Calu3 (cell line): ENCODE measurements around the gene RPS27L. TPM values are rescaled to one million over a fixed set of nuclear protein-coding genes. Genes with fewer than 3 reads are reported as not detected.

Source experiments
- BruUV-seq: library from RNA; stranded (reverse); fragments of 400-500 nt; replicated peaks from 2 replicates; lab custom pipeline; 2021; lab: Mats Ljungman, UMichigan
- CTCF ChIA-PET: fragments of 300-600 bp; sonication (Branson Sonifier 250); formaldehyde crosslinking; loops from one replicate; lab custom pipeline; 2022; ENCODE audit warnings: antibody characterized with exemption; lab: Charles Lee
- DNase-seq: peaks from one replicate; pipeline ENCODE4 v3.0.0; 2022
- H3K27ac Mint-ChIP-seq: one replicate; pipeline ENCODE4 v1.8.0; 2022; ENCODE audit warnings: mixed read lengths; ENCODE audit not compliant: unreplicated experiment
- H3K27me3 Mint-ChIP-seq: one replicate; pipeline ENCODE4 v1.8.0; 2022; ENCODE audit warnings: mixed read lengths; ENCODE audit not compliant: unreplicated experiment
- H3K36me3 Mint-ChIP-seq: one replicate; pipeline ENCODE4 v1.8.0; 2022; ENCODE audit warnings: mild to moderate bottlenecking, moderate library complexity, mixed read lengths; ENCODE audit not compliant: insufficient read depth, unreplicated experiment
- H3K4me1 Mint-ChIP-seq: one replicate; pipeline ENCODE4 v1.8.0; 2022; ENCODE audit warnings: mild to moderate bottlenecking, low read depth, mixed read lengths; ENCODE audit not compliant: unreplicated experiment
- H3K4me3 Mint-ChIP-seq: one replicate; pipeline ENCODE4 v1.8.0; 2022; ENCODE audit warnings: mild to moderate bottlenecking, low read depth, moderate library complexity, mixed read lengths; ENCODE audit not compliant: unreplicated experiment
- H3K9me3 Mint-ChIP-seq: one replicate; pipeline ENCODE4 v1.8.0; 2022; ENCODE audit warnings: low read depth, mixed read lengths; ENCODE audit not compliant: unreplicated experiment
- CTCF ChIP-seq: fragments of 200-600 bp; IDR thresholded peaks from one replicate; pipeline ENCODE4 v1.8.0; 2022; ENCODE audit warnings: antibody characterized with exemption; ENCODE audit not compliant: unreplicated experiment
- intact Hi-C: fragments of 100-400 bp; cut with micrococcal nuclease; formaldehyde crosslinking; loops from one replicate; pipeline ENCODE4 v1.10.0; 2022; ENCODE audit not compliant: unreplicated experiment
- total RNA-seq: library from RNA; stranded (reverse); gene quantifications from 2 replicates; pipeline ENCODE4 v1.2.3, GENCODE V29; 2022

The RPS27L gene
- total RNA-seq, 1 experiment from 2014 or later = 64.4 TPM

GRCh38 chr15:63176302-63176701 is 19.0 kb upstream of the RPS27L start:
- Mint-ChIP-seq H3K27me3 (no peaks in the 10 kb centered on the region), H3K27ac (no peak overlapping the region), H3K4me3 (no peak overlapping the region), H3K4me1 (no peaks in the 10 kb centered on the region), H3K9me3 (no peaks in the 10 kb centered on the region), H3K36me3 (no peaks in the 10 kb centered on the region)
- no peak for TF ChIP-seq CTCF
- DNase-seq = no peak
- CTCF ChIA-PET = no interaction called here
- BruUV-seq = no TSS peak
- intact Hi-C loops = no loop called here

- Mint-ChIP-seq H3K27me3 (no peaks in the 10 kb centered on the region), H3K4me1 (no peaks in the 10 kb centered on the region), H3K27ac (no peak overlapping the region), H3K9me3 (no peaks in the 10 kb centered on the region), H3K4me3 (no peak overlapping the region), H3K36me3 (no peaks in the 10 kb centered on the region)
- no TSS peak for BruUV-seq
- CTCF ChIA-PET = interaction anchor here (0.5 kb wide), 1 partner anchor 882 kb away, joined by 3 read pairs; no protein-coding TSS in a partner anchor
- DNase-seq = no peak
- no peak for TF ChIP-seq CTCF
- intact Hi-C loops = no loop called here
Measured at GRCh38 chr15:63172851-63173451, 15.7 kb upstream of the RPS27L start.

DNA sequence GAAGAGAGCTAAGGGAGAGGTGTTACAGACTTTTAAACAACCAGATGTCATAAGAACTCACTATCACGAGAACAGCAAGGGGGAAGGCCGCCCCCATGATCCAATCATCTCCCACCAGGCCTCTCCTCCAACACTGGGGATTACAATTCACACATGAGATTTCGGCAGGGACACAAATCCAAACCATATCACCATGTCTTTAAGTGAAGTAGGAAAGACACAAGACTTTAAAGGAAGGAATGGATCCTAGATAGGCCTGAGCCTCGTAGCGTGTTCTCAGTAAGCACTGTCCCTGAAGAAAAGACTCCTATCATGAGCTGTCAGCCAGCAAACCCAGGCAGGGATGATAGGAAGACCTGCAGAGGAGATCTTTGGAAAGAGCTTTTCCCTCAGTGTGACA is 15.1 kb upstream of the RPS27L start:
- intact Hi-C loops = no loop called here
- no peaks in the 10 kb centered on the region for H3K27me3 Mint-ChIP-seq
- no peaks in the 10 kb centered on the region for H3K36me3 Mint-ChIP-seq
- CTCF ChIA-PET = no interaction called here
- no peaks in the 10 kb centered on the region for H3K4me1 Mint-ChIP-seq
- DNase-seq = no peak
- no TSS peak for BruUV-seq
- H3K27ac Mint-ChIP-seq = no peak overlapping the region
- TF ChIP-seq CTCF = no peak
- H3K9me3 Mint-ChIP-seq = no peaks in the 10 kb centered on the region
- H3K4me3 Mint-ChIP-seq = no peak overlapping the region

- no peaks in the 10 kb centered on the region for H3K27me3 Mint-ChIP-seq
- no peak for TF ChIP-seq CTCF
- H3K36me3 Mint-ChIP-seq = no peaks in the 10 kb centered on the region
- intact Hi-C loops = loop anchor here (5.0 kb wide), 1 partner anchor 108 kb away; the partner anchor contains the start of gene APH1B
- DNase-seq = no peak
- BruUV-seq = no TSS peak
- CTCF ChIA-PET = no interaction called here
- H3K9me3 Mint-ChIP-seq = no peaks in the 10 kb centered on the region
- H3K4me1 Mint-ChIP-seq = peaks cover 8% of the 10 kb centered on the region
- H3K27ac Mint-ChIP-seq = no peak overlapping the region
- H3K4me3 Mint-ChIP-seq = no peak overlapping the region
Measured at GRCh38 chr15:63169788-63170187, 12.5 kb upstream of the RPS27L start.
